CD4-positive, alpha-beta T cell treated with Interleukin-2 at 100 ng/mL for 4 hours (primary cell): ENCODE measurements around the gene PRCC.
"Not testable (repeated sequence)": the region's sequence is repeated elsewhere in the genome, so short reads cannot be mapped to it uniquely, and the experiment has no call there.

ENCODE experiments used
- DNase-seq: peaks from one replicate; pipeline ENCODE4 v3.0.0-alpha.2; 2020; ENCODE audit warnings: low spot score

PRCC gene

DNA sequence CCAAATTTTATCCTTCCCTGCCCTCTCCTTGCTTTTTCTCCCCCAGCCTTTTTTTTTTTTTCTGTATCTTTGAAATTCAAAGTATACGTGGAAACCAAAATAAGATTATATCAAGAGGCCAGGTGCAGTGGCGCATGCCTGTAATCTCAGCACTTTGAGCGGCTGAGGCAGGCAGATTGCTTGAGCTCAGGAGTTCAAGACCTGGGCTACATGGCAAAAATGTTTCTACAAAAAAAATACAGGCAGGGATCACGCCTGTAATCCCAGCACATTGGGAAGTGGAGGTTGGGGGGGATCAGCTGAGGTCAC lies 6.6 kb upstream of the PRCC start:
- no peak for DNase-seq

DNA sequence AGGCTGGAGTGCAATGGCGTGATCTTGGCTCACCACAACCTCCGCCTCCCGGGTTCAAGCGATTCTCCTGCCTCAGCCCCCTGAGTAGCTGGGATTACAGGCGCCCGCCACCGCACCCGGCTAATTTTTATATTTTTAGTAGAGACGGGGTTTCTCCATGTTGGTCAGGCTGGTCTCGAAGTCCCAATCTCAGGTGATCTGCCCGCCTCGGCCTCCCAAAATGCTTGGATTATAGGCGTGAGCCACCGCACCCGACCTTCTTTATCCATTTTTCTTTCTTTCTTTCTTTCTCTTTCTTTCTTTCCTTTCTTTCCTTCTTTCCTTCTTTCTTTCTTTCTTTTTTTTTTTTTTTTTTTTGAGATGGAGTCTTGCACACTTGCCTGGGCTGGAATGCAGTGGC lies 2.2 kb upstream of the PRCC start:
- DNase-seq: not testable (repeated sequence)

GRCh38 chr1:156765666-156766065 lies 1.7 kb upstream of the PRCC start:
- no peak for DNase-seq

DNA sequence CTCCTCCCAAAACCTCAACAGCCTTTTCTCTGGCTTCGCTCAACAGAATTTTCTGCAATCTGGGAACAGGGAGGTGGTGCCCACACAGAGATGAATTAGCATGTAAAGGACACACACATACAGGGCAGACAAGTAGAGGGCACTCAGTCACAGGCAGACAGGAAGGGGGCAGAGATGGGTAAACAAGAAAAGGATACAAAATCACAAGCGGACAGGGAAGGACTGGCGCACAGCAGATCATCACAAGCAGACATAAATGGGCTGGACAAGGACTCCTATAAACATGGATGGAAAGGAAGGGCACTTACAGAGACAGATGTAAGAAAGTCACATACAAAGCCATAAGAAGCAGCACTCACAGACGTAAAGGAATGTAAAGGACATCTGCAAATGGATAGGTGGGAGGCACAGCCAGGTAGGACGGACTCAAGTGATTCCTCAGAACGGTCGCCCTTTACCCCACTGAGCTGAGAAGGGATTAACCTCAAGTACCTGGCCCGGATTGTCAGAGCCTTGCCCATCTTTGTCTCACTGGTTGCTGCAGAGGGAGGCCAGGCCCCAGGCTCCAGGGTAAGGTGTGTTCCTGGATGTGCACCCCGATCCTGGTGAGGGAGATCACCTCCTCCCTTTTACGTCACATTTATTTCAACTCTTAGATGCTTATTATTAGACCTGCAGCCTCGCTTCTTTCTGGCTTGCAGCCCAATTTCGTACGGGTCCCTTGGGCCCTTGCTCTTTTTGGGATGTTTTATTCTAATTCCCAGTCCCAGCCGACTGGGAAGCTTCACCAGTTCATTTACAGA lies 836 bp upstream of the PRCC start:
- no peak for DNase-seq

DNA sequence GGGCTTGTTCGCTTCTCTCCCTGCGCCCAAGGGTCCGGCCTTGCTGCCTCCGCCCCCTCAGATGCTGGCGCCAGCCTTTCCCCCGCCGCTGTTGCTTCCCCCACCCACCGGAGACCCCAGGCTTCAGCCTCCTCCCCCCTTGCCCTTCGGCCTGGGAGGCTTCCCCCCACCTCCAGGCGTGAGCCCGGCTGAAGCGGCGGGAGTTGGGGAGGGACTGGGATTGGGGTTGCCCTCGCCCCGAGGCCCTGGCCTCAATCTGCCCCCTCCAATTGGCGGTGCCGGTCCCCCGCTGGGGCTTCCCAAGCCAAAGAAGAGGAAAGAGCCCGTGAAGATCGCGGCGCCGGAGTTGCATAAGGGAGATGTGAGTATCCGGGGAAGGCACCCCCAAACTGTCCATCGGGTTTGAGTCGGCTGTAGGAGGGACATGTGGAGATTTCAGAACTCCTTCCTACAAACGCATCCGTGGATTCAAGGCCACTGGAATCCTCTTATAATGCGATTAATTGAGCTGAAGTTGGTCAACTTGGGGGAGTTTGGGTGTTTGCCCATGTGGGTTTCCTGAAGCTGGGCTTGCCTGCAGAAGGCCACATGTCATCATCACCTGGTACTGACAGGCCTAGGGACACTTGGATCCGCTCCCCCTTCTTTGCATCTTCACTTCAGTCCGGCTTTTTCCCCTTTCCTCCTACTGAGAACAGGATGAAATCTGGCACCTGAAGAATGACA lies 707 bp downstream of the PRCC start:
- DNase-seq: no peak

DNA sequence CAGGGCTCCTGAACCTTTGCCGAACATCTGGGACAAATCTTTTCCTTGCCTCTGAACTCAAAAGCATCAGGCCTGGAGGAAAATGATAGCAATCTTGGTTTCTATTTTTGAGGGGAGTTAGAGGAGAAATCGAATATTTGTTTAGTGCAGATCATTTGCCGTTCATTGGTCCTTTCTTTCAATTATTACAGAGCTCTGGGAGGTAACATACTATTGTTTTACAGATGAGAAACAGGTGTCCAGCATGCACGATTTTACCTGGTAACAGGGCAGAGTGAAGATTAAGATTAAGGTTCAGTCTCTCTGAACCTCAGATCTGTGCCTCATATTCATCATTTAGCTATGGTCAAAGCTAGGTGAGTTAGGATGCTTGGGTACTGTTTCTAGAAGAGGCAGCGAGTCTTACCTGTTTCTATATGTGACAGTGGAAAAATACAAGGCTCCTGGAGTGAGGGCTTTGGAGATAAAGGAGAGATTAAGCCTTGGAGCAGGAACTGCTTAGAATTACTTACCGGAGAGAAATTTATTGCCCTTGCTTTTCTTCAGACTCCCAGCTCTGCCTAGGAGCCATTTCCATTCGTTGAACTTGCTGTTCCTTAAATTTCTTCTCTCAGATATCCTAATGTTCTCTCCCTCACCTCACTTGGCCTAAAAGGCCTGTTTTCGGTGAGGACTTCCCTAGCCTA lies 1.4 kb downstream of the PRCC start:
- no peak for DNase-seq

DNA sequence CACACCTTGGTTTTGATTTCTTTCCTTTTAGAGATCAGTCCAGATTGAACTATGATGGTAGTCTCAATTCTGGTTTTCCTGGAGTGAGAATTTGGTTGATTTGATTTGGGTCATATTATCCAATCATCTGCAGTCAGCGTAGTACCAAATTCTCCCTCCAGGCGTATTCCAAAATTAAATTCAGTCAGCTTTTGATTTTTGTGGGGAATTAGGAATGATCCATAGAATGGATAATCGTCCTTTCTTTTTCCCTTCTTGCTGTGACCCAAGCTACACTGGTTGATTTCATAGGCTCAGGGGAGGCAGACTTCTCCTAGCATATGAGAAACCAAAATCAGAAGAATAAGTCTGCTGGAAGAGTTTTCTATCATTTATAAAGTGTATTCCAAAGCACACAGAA lies 4.9 kb downstream of the PRCC start:
- no peak for DNase-seq

DNA sequence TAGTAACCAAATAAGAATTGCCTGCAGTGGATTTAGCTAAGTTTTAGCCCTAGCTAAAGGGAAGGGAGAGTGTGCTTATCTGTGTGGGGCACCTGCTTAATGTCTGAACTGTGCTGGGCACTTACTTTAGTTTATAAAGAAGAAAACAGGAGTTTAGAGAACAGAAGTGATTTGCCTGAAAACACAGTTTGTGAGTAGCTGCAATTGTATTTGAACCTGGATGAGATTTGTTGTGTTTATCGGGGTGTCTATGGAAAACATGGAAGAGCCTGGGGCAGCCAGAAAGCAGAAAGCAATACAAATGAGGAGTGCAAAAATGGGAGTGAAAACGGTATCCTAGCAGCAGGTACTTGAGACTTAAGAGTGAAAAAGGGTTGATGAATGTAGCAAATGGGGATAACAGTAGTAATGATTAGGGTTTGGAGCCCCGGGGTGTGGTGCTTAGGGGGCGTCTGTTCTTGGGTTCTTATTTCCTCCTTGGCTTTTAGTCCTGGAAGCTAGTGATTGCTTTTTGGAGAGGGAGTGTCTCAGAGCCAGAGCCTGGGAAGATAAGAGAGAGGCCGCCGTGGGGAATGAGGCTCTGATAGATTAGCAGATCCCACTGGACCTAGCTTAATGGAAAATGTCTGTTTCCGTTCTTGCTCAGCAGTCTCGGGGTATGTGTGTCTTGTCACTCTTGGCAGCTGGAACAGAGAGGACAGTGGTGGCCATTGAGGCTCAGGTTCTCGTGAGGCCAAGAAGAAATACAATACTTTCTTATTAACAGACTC lies 5.6 kb downstream of the PRCC start:
- DNase-seq: no peak

DNA sequence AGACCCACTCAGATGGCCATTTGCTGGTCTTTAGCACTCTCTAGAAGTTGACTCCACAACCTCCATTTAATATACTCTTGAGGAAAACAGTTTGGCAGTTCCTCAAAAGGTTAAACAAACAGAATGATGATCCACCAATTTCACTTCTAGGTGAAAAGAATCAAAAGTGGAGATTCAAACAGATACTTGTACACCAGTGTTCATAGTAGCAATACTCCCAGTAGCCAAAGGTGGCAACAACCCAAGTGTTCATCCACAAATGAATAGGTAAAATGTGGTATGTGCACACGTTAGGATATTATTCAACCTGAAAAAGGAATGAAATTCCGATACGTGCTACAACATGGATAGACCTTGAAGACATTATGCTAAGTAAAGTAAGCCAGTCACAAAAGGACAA lies 6.3 kb downstream of the PRCC start:
- DNase-seq: no peak

DNA sequence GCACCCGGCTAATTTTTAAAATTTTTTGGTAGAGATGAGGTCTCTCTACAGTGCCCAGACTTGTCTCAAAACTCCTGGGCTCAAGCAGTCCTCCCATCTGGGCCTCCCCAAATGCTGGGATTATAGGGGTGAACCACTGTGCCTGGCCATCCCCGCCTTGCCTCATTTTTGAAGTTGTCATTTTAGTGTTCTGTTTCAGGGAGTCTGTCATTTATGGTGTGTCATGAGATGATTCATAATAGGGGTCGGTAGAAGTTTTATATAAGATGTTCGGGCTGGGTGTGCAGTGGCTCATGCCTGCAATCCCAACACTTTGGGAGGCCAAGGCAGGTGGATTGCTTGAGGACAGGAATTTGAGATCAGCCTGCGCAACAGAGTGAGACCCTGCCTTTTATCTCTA lies 8.5 kb downstream of the PRCC start:
- no peak for DNase-seq

DNA sequence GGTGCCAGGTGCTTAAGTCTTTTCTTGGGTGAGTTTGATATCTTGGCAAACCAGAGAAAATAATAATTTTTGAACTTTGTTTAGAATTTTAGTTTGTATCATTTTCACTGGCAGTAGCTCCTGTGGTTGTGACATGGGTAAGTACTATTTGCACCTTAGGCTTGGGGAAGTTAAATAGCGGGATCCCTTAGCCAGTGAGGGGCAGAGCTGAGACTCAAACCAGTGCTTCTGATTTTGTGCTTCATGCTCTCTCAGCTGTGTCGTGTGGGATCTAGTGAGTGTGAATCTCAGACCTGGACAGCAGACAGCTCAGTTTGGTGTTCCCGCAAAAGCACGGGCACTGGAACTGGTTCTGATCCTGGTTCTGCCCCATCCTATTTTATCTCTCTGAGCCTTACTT lies 9.6 kb downstream of the PRCC start:
- DNase-seq: no peak

DNA sequence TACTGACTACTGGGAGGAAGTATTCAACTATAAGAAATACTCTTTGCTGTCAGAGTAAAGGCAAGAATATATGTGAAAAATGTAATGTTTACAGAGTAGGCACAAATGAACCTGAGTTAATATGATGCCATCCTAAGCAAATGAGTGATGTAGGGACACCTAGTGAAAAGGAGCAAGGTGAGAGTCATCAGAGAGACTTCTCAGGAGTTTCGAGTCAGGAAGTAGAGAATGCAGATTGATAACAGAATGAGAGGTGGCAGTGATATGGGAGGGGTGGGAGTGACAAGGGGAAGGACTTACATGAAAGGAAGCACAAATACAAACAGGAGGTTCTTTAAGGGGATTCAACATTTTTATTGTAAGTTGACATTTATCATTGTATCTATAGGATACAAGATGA lies 10.2 kb downstream of the PRCC start:
- no peak for DNase-seq

DNA sequence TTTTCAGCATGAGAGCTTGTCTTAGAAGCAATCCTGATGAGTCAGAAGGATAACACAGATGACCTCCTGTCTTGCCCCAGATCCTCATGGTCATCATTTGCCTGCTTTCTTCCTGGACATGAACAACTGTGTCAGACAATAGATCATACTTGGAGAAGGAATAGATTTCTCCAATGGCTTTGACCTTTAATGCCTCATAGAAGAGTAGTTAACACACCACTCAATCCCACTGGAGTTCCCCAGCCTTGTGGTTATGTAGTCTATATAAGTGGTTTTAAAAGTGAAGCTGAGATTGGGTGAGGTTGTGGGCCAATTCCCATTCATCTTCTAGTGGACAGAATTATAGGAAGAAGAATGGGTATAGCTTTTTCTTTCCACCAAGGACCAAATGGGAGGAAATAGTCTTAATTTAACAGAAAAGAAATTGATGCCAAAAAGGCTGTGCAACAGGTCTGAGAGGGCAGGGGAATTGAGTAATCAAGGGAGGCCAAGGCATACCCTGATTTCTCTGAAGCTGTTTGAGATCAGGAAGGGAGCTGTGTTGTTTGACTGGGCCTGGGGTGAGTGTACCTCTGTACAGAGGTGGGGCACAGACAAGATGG lies 14.4 kb downstream of the PRCC start:
- DNase-seq: no peak

GRCh38 chr1:156785458-156785857 lies 18.1 kb downstream of the PRCC start:
- no peak for DNase-seq

DNA sequence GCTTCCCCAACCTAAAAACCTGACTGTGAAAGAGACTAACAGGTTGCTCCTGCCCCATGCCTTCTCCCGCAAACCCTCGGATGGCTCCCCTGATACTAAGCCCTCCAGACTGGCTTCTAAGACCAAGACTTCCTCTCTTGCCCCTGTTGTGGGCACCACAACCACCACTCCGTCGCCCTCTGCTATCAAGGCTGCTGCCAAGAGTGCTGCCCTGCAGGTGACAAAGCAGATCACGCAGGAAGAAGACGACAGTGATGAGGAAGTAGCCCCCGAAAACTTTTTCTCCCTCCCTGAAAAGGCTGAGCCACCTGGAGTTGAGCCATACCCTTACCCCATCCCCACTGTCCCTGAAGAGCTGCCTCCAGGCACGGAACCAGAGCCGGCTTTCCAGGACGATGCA lies 19.3 kb downstream of the PRCC start:
- no peak for DNase-seq

- no peak for DNase-seq
Observed at GRCh38 chr1:156788136-156788535, 20.8 kb downstream of the PRCC start.

DNA sequence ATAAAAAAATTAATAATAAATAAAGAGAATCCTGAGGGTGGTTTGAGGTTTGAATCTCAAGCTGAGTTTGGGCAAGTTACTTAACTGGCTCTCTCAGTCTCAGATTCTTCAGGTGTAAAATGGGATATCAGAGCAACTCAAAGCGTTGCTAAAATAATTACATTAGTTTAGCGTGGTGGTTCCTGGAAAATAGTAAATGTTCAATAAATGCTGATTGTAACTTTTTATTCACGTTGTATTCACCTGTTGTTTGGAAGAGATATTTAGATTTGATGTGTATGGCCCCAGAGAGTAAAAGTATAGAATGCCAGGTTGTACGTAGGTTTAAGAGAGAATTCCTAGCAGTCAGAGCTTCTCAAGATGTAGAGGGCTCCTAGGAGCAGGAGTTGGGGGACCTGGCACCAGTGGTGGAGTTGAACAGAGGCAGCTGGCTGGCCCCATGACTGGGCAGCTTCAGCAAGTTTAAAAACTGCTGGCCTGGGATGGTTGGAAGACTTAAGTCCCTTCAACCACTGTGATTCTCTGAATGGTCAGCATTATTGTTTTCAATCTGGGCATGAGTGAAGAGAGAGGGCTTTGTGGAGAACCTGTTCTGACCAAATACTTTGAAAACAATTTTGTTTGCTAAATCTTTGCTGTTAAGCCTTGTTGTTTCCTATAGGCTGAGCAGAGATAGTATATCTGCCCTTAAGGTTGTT lies 22.4 kb downstream of the PRCC start:
- DNase-seq: no peak

DNA sequence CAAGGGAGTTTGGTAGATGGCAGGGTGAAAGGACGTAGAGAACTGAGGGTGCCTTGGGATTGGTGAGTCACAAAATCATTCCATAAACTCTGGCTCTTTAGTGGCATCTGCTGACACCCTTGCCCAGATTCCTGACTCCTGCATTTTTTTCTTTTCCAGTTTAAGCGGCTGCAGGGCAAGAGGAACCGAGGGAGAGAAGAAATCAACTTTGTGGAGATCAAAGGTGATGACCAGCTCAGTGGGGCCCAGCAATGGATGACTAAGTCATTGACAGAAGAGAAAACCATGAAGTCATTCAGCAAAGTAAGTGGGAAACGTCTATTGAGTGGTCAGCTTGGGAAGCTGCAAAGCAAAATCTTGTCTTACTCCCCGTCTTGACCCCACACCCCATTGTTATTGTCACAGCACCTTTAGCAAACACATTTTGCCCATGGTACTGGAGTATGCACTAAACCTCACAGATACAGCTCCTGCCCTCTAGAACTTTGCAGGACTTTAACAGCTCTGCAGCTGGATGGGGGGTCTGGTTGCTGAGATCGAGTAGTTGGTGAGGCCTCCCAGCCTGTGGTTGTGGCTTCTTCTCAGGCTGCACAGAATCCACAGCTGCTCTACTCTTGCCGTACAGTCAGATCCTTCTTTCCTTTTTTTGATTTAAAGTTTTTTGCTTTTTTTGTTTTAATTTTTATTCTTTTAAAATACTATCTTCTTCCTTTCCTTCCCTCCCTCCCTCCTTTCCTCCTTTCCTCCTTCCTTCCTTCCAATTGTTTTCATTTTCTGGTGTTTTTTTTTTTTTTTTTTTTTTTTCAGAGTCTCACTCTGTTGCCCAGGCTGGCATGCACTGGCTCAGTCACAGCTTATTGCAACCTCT lies 27.4 kb downstream of the PRCC start:
- DNase-seq: no peak

- DNase-seq: no peak
Observed at GRCh38 chr1:156795374-156795733, 28.0 kb downstream of the PRCC start.

GRCh38 chr1:156795787-156796186 lies 28.5 kb downstream of the PRCC start:
- DNase-seq: no peak
